Endothelial cell (in vitro differentiated cells): ENCODE results near the gene SLC9A9. TPM values are rescaled to one million over a fixed set of nuclear protein-coding genes. Genes with fewer than 3 reads are reported as not detected.

Experiments used
- DNase-seq: peaks from one replicate; pipeline ENCODE4 v3.0.0; 2021; ENCODE audit warnings: low spot score
- H3K27ac Mint-ChIP-seq: one replicate; pipeline ENCODE4 v1.8.0; 2021; ENCODE audit warnings: mixed read lengths, inconsistent platforms; ENCODE audit not compliant: unreplicated experiment
- H3K27me3 Mint-ChIP-seq: one replicate; pipeline ENCODE4 v1.8.0; 2021; ENCODE audit warnings: mild to moderate bottlenecking, moderate library complexity, mixed read lengths, inconsistent platforms; ENCODE audit not compliant: unreplicated experiment
- H3K36me3 Mint-ChIP-seq: one replicate; pipeline ENCODE4 v1.8.0; 2021; ENCODE audit warnings: mild to moderate bottlenecking, low read depth, mixed read lengths, inconsistent platforms; ENCODE audit not compliant: unreplicated experiment
- H3K4me1 Mint-ChIP-seq: one replicate; pipeline ENCODE4 v1.8.0; 2021; ENCODE audit warnings: mild to moderate bottlenecking, mixed read lengths, inconsistent platforms; ENCODE audit not compliant: unreplicated experiment
- H3K4me3 Mint-ChIP-seq: one replicate; pipeline ENCODE4 v1.8.0; 2021; ENCODE audit warnings: mild to moderate bottlenecking, mixed read lengths, inconsistent platforms; ENCODE audit not compliant: unreplicated experiment
- H3K9me3 Mint-ChIP-seq: one replicate; pipeline ENCODE4 v1.8.0; 2021; ENCODE audit warnings: mixed read lengths, inconsistent platforms; ENCODE audit not compliant: unreplicated experiment
- CTCF ChIP-seq: fragments of 200-600 bp; sonication (generic); IDR thresholded peaks from one replicate; pipeline ENCODE4 v1.5.0; 2021; ENCODE audit warnings: antibody characterized with exemption; ENCODE audit not compliant: unreplicated experiment
- total RNA-seq: library from RNA; stranded (reverse); fragmentation: NEBNext Ultra II Directional; extraction: Animal tissue kit (Norgen Biotek cat#: 25700); gene quantifications from one replicate; pipeline ENCODE4 v1.2.1, GENCODE V29; 2021; ENCODE audit not compliant: unreplicated experiment

The SLC9A9 gene
- total RNA-seq, 1 donor from 2014 or later: 7.9 TPM

- no peak overlapping the region for H3K4me3 Mint-ChIP-seq
- no peak overlapping the region for H3K27ac Mint-ChIP-seq
- H3K9me3 Mint-ChIP-seq: no peaks in the 10 kb centered on the region
- no peaks in the 10 kb centered on the region for H3K36me3 Mint-ChIP-seq
- peaks cover 2% of the 10 kb centered on the region for H3K27me3 Mint-ChIP-seq
- no peak for TF ChIP-seq CTCF
- H3K4me1 Mint-ChIP-seq: peaks cover 11% of the 10 kb centered on the region
- no peak for DNase-seq
Observed at GRCh38 chr3:143810953-143811265, 37.4 kb downstream of the SLC9A9 start.

GRCh38 chr3:143810166-143810952 lies 37.9 kb downstream of the SLC9A9 start:
- no peaks in the 10 kb centered on the region for H3K9me3 Mint-ChIP-seq

GRCh38 chr3:143809121-143809621 lies 39.1 kb downstream of the SLC9A9 start:
- no peak for DNase-seq
- H3K4me1 Mint-ChIP-seq: peaks cover 6% of the 10 kb centered on the region
- no peaks in the 10 kb centered on the region for H3K36me3 Mint-ChIP-seq
- H3K27me3 Mint-ChIP-seq: peaks cover 2% of the 10 kb centered on the region
- no peaks in the 10 kb centered on the region for H3K9me3 Mint-ChIP-seq
- H3K27ac Mint-ChIP-seq: no peak overlapping the region
- H3K4me3 Mint-ChIP-seq: no peak overlapping the region
- TF ChIP-seq CTCF: no peak

More at GRCh38 chr3:143810166-143810952, 37.9 kb downstream of the SLC9A9 start:
- no peak for DNase-seq
- Mint-ChIP-seq H3K36me3 (no peaks in the 10 kb centered on the region), H3K4me3 (no peak overlapping the region), H3K27ac (no peak overlapping the region), H3K27me3 (peaks cover 2% of the 10 kb centered on the region), H3K4me1 (peaks cover 11% of the 10 kb centered on the region)
- TF ChIP-seq CTCF: no peak

GRCh38 chr3:143808030-143808429 lies 40.2 kb downstream of the SLC9A9 start:
- H3K27me3 Mint-ChIP-seq: no peaks in the 10 kb centered on the region
- H3K27ac Mint-ChIP-seq: no peak overlapping the region

More at GRCh38 chr3:143808030-143808429, 40.2 kb downstream of the SLC9A9 start:
- no peaks in the 10 kb centered on the region for H3K9me3 Mint-ChIP-seq
- H3K36me3 Mint-ChIP-seq: no peaks in the 10 kb centered on the region
- no peak for TF ChIP-seq CTCF
- H3K4me1 Mint-ChIP-seq: peaks cover 5% of the 10 kb centered on the region
- H3K4me3 Mint-ChIP-seq: no peak overlapping the region
- DNase-seq: no peak
